8988T (cell line): ENCODE data around the gene TAF1.
"Not testable (repeated sequence)": the region's sequence is repeated elsewhere in the genome, so short reads cannot be mapped to it uniquely, and the experiment has no call there.

Experiments used
- DNase-seq: peaks from one replicate; pipeline ENCODE4 v3.0.0; 2011

TAF1 gene

DNA sequence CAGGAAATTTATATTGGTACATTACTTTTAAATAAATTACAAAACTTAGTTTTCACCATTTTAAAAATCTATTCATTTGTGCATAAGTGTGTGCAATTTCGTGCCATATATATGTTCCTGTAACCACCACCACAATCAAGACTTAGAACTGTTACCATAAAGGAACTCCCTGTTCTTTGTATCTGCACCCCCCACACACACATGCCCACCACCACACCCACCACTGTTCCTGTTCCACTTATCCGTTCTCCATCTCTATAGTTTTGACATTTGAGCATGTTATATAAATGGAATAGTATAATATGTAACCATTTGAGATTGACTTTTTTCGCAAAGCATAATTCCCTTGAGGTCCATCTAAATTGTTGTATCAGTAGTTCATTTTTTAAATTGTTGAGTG, 73.7 kb downstream of the TAF1 start:
- no peak for DNase-seq

- DNase-seq, result no peak
Measured at GRCh38 chrX:71440401-71440800, 74.2 kb downstream of the TAF1 start.

- not testable (repeated sequence) for DNase-seq
Measured at GRCh38 chrX:71441809-71442208, 75.7 kb downstream of the TAF1 start.

DNA sequence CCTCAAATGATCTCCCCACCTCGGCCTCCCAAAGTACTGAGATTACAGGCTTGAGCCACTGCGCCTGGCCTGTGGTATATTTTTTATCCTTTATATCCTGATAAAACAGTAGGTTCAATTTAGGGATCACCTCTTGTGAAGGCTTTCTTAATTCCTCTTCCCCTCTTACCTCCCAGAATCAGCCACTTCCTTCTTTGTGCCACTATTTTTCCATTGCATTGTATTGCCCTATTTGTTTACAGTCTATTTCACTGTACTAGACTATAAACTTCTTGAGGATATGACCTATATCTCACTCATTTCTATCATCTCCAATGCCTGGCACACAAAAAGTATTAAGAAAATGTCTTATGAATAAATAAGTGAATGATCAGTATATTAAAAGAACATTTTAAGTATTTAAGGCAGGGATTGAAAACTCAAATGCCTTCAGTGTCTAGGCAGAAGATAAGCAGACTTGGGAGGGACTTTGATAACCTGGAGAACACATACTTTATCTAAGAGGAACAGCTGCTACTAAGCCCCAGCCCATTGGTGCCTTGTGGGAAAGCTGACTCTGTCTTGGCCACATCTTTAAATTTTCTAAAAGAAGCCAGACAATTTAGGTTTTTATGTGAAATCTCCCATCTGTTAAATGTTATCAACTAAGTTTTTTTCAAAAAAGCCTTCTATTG, 84.4 kb downstream of the TAF1 start:
- DNase-seq, result no peak

GRCh38 chrX:71451518-71451917, 85.4 kb downstream of the TAF1 start:
- not testable (repeated sequence) for DNase-seq

DNA sequence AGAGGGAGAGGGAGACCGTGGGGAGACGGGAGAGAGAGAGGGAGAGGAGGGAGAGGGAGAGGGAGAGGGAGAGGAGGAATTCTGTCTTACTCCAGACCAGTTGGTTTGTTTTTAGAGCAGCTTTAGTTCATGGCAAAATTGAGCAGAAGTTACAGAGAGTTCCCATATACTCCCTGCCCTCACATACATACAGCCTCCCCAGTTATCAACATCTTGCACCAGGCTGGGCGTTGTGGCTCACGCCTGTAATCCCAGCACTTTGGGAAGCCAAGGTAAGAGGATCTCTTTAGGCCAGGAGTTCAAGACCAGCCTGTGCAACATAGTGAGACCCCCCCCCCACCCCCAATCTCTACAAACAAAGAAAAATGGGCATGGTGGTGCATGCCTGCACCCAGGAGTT, 86.9 kb downstream of the TAF1 start:
- DNase-seq, result no peak

- DNase-seq, result no peak
Measured at GRCh38 chrX:71454222-71454621, 88.1 kb downstream of the TAF1 start.

DNA sequence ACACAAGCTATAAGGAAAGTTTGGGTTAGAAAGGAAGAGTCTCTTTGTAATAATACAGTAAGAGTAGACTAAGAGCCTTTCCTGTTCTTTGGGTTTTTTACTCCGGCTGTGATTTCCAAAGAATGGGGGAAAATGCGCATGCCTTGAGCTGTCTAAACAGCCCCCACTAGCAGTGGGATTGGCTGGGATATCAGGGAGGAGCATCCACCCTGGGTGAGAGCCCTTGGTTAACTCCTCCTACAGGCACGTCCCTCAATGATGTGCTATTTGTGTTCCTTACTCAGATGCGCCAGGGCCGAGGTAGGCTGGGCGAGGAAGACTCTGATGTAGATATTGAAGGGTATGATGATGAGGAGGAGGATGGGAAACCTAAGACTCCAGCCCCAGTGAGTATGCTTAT, 92.7 kb downstream of the TAF1 start:
- DNase-seq, result no peak

- no peak for DNase-seq
Measured at GRCh38 chrX:71464968-71465367, 98.8 kb downstream of the TAF1 start.

DNA sequence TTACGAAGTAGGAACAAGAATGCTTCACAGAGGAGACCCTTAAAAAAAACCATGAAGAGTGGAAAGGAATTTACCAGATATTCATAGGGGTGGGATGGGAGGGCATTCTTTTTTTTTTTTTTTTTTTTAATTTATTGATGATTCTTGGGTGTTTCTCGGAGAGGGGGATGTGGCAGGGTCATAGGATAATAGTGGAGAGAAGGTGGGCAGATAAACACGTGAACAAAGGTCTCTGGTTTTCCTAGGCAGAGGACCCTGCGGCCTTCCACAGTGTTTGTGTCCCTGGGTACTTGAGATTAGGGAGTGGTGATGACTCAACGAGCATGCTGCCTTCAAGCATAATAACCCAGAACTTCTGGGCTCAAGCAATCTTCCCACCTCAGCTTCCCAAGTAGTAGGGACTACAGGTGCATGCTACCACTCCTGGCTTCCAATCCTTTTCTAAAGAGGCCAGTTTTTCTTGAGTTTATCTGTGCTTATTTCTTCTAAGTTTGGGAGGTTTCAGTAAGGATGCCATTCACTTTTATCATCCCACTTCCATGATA, 100.9 kb downstream of the TAF1 start:
- no peak for DNase-seq

DNA sequence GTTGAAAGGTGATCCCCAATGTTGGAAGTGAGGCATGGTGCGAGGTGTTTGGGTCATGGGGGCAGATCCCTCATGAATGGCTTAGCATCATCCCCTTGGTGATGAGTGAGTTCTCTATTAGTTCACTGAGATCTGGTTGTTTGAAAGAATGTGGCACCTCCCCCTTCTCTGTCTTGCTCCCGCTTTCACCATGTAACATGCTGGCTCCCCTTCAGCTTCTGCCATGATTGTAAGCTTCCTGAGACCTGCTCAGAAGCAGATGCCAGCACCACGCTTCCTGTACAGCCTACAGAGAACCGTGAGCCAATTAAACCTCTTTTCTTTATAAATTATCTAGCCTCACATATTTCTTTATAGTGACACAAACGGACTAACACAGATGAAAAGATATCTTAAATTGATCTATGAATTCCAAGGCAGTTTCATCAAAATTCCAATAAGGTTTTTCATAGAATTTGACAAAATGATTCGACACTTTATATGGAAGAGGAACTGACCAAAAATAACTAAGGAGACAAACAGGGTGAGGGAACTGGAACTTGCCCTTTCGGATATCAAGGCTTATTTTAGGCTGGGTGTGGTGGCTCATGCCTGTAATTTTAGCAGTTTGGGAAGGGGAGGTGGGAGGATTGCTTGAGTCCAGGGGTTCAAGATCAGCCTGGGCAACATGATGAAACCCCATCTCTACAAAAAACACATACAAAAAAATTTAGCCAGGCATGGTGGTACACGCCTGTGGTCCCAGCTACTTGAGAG, 109.8 kb downstream of the TAF1 start:
- DNase-seq, result no peak

DNA sequence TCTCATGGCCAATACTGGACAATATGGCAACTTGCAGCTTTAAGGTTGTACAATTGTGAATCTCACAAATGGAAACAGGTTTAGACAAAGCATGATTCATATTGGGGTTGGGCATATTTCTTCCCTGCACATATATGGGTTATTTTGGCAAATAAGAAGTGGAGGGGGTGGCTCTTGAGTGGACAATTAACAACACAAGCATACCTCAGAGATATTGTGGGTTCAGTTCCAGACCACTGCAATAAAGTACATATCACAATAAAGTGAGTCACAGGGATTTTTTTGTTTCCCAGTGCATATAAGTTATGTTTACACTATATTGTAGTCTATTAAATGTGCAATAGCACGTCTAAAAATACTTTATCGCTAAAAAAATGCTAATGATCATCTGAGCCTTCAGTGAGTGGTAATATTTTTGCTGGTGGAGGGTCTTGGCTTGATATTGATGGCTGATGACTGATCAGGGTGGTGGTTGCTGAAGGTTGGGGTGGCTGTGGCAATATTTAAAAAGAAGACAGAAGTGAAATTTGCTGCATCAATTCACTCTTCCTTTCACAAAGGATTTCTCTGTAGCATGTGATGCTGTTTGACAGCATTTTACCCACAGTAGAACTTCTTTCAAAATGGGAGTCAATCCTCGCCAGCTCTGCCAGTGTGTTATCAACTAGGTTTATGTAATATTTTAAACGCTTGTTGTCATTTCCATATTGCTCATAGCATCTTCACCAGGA, 116.2 kb downstream of the TAF1 start:
- no peak for DNase-seq

DNA sequence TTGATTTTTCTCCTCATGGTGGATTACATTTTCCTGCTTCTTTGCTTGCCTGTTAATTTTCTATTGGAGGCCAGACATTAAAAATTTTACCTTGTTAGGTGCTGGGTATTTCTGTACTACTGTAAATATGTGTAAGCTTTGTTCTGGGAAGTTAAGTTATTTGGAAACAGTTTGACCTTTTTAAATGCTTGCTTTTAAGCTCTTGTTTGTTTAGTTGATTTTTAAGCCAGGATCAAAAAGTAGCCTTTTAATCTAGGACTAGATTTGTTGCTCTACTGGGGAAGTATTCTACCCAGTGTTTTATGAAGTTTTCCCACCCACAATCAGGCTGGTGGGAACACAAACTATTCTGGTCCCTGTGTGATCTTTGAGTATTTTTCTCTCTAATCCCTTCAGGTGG, 121.7 kb downstream of the TAF1 start:
- no peak for DNase-seq

DNA sequence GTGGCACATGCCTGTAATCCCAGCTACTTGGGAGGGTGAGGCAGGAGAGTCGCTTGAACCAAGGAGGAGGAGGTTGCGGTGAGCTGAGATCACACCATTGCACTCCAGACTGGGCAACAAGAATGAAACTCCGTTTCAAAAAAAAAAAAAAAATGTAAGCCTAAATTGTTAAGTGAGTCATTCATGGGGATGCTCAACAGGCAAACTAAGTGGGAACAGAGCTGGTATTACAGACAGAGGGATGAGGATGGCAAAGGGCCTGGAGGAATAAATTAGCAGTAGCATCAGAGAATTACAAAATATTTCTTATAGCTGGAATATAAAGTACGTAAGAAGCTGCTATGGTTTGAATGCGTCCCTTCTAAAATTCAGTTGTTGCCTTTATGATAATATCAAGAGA, 123.4 kb downstream of the TAF1 start:
- DNase-seq, result no peak

- no peak for DNase-seq
Measured at GRCh38 chrX:71492231-71493065, 126.3 kb downstream of the TAF1 start.

- no peak for DNase-seq
Measured at GRCh38 chrX:71493111-71493613, 127.0 kb downstream of the TAF1 start.

DNA sequence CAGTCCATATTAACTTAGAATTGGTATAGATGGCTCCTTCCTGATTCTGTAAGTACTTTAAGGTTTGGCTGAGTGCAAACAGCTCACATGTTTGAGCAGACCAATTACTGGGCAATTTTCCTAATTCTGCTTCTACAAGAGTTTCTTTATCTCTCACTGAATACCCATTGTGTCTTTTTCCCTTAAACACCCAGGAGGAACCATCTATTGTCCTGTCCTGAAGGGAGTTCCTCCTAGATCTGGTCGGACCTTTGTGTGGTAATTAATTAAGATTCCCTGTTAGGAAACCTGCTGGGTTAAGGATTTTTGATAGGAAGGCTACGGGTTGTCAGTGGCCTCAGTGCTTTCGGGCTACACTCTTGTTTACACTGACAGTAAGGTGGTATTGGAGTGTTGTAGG, 129.8 kb downstream of the TAF1 start:
- DNase-seq, result not testable (repeated sequence)

DNA sequence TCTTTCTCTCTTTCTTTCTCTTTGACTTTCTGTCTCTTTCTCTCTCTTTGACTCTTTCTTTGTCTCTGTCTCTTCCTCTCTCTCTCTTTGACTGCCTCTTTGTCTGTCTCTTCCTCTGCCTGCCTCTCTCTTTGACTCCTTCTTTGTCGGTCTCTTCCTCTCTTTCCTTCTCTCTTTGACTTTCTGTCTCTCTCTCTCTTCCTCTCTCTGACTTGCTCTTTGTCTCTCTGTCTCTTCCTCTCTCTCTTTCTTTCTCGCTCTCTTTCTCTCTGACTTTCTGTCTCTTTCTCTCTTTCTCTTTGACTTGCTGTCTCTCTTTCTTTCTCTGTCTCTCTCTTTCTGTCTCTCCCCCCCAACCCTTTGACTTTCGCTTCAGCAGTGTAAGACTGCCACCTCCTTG, 130.3 kb downstream of the TAF1 start:
- no peak for DNase-seq

GRCh38 chrX:71502080-71502479, 135.9 kb downstream of the TAF1 start:
- not testable (repeated sequence) for DNase-seq

- no peak for DNase-seq
Measured at GRCh38 chrX:71504346-71504745, 138.2 kb downstream of the TAF1 start.

GRCh38 chrX:71509289-71509688, 143.1 kb downstream of the TAF1 start:
- DNase-seq, result no peak

GRCh38 chrX:71510161-71510560, 144.0 kb downstream of the TAF1 start:
- DNase-seq, result no peak

DNA sequence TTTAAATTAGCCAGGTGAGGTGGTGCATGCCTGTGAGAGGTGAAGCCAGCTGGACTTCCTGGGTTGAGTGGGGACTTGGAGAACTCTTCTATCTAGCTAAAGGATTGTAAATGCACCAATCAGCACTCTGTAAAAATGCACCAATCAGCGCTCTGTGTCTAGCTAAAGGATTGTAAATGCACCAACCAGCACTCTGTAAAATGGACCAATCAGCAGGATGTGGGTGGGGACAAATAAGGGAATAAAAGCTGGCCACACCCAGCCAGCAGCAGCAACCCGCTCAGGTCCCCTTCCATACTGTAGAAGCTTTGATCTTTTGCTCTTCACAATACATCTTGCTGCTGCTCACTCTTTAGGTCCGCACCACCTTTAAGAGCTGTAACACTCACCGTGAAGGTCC, 147.6 kb downstream of the TAF1 start:
- not testable (repeated sequence) for DNase-seq
